IMR-90 (cell line): ENCODE data around the gene POU4F1. TPM values are rescaled to one million over a fixed set of nuclear protein-coding genes. Genes with fewer than 3 reads are reported as not detected.

ENCODE experiments used
- ATAC-seq: fragments of 200-7000 bp; cut with Tn5 transposase; 2 replicates; pipeline ENCODE4 v1.9.1; 2020; ENCODE audit warnings: low read depth, mild to moderate bottlenecking, moderate library complexity
- BruUV-seq: library from RNA; stranded (reverse); fragments of 400-500 nt; replicated peaks from 2 replicates; lab custom pipeline; 2021; lab: Mats Ljungman, UMichigan
- CTCF ChIA-PET: fragments of 300-600 bp; formaldehyde crosslinking; extraction: SDS; loops from one replicate; lab custom pipeline; 2021; ENCODE audit warnings: antibody characterized with exemption; lab: Yijun Ruan, JAX
- POLR2A ChIA-PET: fragments of 300-600 bp; sonication (Branson Sonifier 250); formaldehyde crosslinking; loops from one replicate; lab custom pipeline; 2022; ENCODE audit warnings: antibody characterized with exemption; ENCODE audit not compliant: unreplicated experiment; lab: Charles Lee
- DNase-seq: peaks from one replicate; pipeline ENCODE4 v3.0.0; 2013
- H2AFZ ChIP-seq: replicated peaks from 2 replicates; pipeline ENCODE3; 2013; ENCODE audit warnings: low read length, mild to moderate bottlenecking; ENCODE audit not compliant: poor library complexity
- H2AK5ac ChIP-seq: 2 replicates; pipeline ENCODE4 v1.6.1; 2013; ENCODE audit warnings: low read depth, low read length, inconsistent platforms
- H2AK9ac ChIP-seq: replicated peaks from 2 replicates; pipeline ENCODE3; 2013; ENCODE audit warnings: mild to moderate bottlenecking, low read depth, low read length, moderate library complexity; ENCODE audit not compliant: poor library complexity
- H2BK120ac ChIP-seq: 2 replicates; pipeline ENCODE4 v1.6.1; 2013; ENCODE audit warnings: low read depth, low read length, inconsistent platforms
- H2BK15ac ChIP-seq: 3 replicates; pipeline ENCODE4 v1.6.1; 2013; ENCODE audit warnings: low read depth, low read length, inconsistent platforms
- H2BK20ac ChIP-seq: 2 replicates; pipeline ENCODE4 v1.6.1; 2013; ENCODE audit warnings: low read depth, mild to moderate bottlenecking, inconsistent platforms, low read length, moderate library complexity
- H2BK5ac ChIP-seq: 2 replicates; pipeline ENCODE4 v1.6.1; 2013; ENCODE audit warnings: mild to moderate bottlenecking, low read depth, low read length, inconsistent platforms; ENCODE audit not compliant: poor library complexity, severe bottlenecking
- H3K14ac ChIP-seq: replicated peaks from 2 replicates; pipeline ENCODE4 v1.6.1; 2013; ENCODE audit warnings: low read depth, low read length, inconsistent platforms
- H3K18ac ChIP-seq: 2 replicates; pipeline ENCODE4 v1.6.1; 2013; ENCODE audit warnings: low read depth, low read length, control low read depth
- H3K23ac ChIP-seq: 2 replicates; pipeline ENCODE4 v1.6.1; 2013; ENCODE audit warnings: low read depth, low read length, inconsistent platforms
- H3K27ac ChIP-seq: 2 replicates; pipeline ENCODE4 v1.5.1; 2013; ENCODE audit warnings: mild to moderate bottlenecking, control low read depth, low read length; ENCODE audit not compliant: insufficient read depth
- H3K27me3 ChIP-seq: 2 replicates; pipeline ENCODE4 v1.6.1; 2013; ENCODE audit warnings: low read length; ENCODE audit not compliant: control insufficient read depth, insufficient read depth
- H3K36me3 ChIP-seq: 2 replicates; pipeline ENCODE4 v1.6.1; 2013; ENCODE audit warnings: low read length, mixed read lengths; ENCODE audit not compliant: control insufficient read depth, insufficient read depth
- H3K4ac ChIP-seq: 2 replicates; pipeline ENCODE4 v1.6.1; 2013; ENCODE audit warnings: low read depth, low read length, inconsistent platforms
- H3K4me1 ChIP-seq: 2 replicates; pipeline ENCODE4 v1.6.1; 2013; ENCODE audit warnings: low read length, mixed read lengths; ENCODE audit not compliant: control insufficient read depth, insufficient read depth
- H3K4me2 ChIP-seq: 2 replicates; pipeline ENCODE4 v1.6.1; 2013; ENCODE audit warnings: low read depth, mild to moderate bottlenecking, control low read depth, low read length, moderate library complexity
- H3K4me3 ChIP-seq: 2 replicates; pipeline ENCODE4 v1.5.1; 2013; ENCODE audit warnings: low read depth, mild to moderate bottlenecking, control low read depth, low read length, moderate library complexity; ENCODE audit not compliant: insufficient read depth
- H3K56ac ChIP-seq: 2 replicates; pipeline ENCODE4 v1.6.1; 2013; ENCODE audit warnings: low read length, inconsistent platforms; ENCODE audit not compliant: insufficient read depth; ENCODE audit errors: extremely low read depth
- H3K79me1 ChIP-seq, 2 experiments: 2 replicates each; pipeline ENCODE4 v1.6.1; 2013; ENCODE audit warnings: low read length in 2 of 2, inconsistent platforms in 1 of 2, low read depth in 1 of 2
- H3K9ac ChIP-seq: 2 replicates; pipeline ENCODE4 v1.6.1; 2013; ENCODE audit warnings: low read depth, low read length, control low read depth
- H3K9me1 ChIP-seq: 2 replicates; pipeline ENCODE4 v1.6.1; 2013; ENCODE audit warnings: low read length, inconsistent platforms; ENCODE audit not compliant: insufficient read depth
- H3K9me3 ChIP-seq: 2 replicates; pipeline ENCODE4 v1.6.1; 2013; ENCODE audit warnings: low read length; ENCODE audit not compliant: control insufficient read depth, insufficient read depth
- H4K20me1 ChIP-seq: 2 replicates; pipeline ENCODE4 v1.6.1; 2013; ENCODE audit warnings: low read length, inconsistent platforms; ENCODE audit not compliant: insufficient read depth
- H4K5ac ChIP-seq: 2 replicates; pipeline ENCODE4 v1.6.1; 2013; ENCODE audit warnings: mild to moderate bottlenecking, low read depth, low read length, control low read depth
- H4K8ac ChIP-seq, 2 experiments: 2 replicates each; pipeline ENCODE4 v1.6.1; 2013; ENCODE audit warnings: low read depth in 2 of 2, low read length in 2 of 2, control low read depth in 1 of 2, inconsistent platforms in 1 of 2
- H4K91ac ChIP-seq: 2 replicates; pipeline ENCODE4 v1.6.1; 2013; ENCODE audit warnings: low read depth, low read length, inconsistent platforms; ENCODE audit not compliant: insufficient read depth
- BHLHE40 ChIP-seq: fragments of 150-350 bp; IDR thresholded peaks from 2 replicates; pipeline ENCODE4 v1.6.1; 2016; ENCODE audit warnings: mild to moderate bottlenecking, low read depth, low read length
- CEBPB ChIP-seq: IDR thresholded peaks from 2 replicates; pipeline ENCODE4 v1.6.1; 2012; ENCODE audit warnings: low read depth, low read length, improper control_type of control experiment
- CHD1 ChIP-seq: IDR thresholded peaks from 2 replicates; pipeline ENCODE4 v1.6.1; 2012; ENCODE audit warnings: low read depth, low read length, improper control_type of control experiment
- FOS ChIP-seq: fragments of 150-350 bp; IDR thresholded peaks from 2 replicates; pipeline ENCODE4 v1.6.1; 2016; ENCODE audit warnings: low read depth, low read length
- MAFK ChIP-seq: IDR thresholded peaks from 2 replicates; pipeline ENCODE4 v1.6.1; 2012; ENCODE audit warnings: low read depth, low read length, improper control_type of control experiment
- MAZ ChIP-seq: IDR thresholded peaks from 2 replicates; pipeline ENCODE4 v1.6.1; 2012; ENCODE audit warnings: low read depth, mild to moderate bottlenecking, low read length, improper control_type of control experiment, moderate library complexity, borderline replicate concordance
- MXI1 ChIP-seq: IDR thresholded peaks from 2 replicates; pipeline ENCODE4 v1.6.1; 2012; ENCODE audit warnings: low read depth, mild to moderate bottlenecking, low read length, moderate library complexity, borderline replicate concordance
- NFE2L2 ChIP-seq: fragments of 150-350 bp; IDR thresholded peaks from 2 replicates; pipeline ENCODE4 v1.6.1; 2016; ENCODE audit warnings: low read depth, mild to moderate bottlenecking, low read length
- POLR2A ChIP-seq: IDR thresholded peaks from 2 replicates; pipeline ENCODE4 v1.6.1; 2012; ENCODE audit warnings: mild to moderate bottlenecking, low read depth, low read length
- RAD21 ChIP-seq: IDR thresholded peaks from 2 replicates; pipeline ENCODE4 v1.6.1; 2012; ENCODE audit warnings: low read length, improper control_type of control experiment
- RCOR1 ChIP-seq: IDR thresholded peaks from 2 replicates; pipeline ENCODE4 v1.6.1; 2012; ENCODE audit warnings: mild to moderate bottlenecking, low read length, improper control_type of control experiment; ENCODE audit not compliant: insufficient replicate concordance
- RFX5 ChIP-seq: IDR thresholded peaks from 2 replicates; pipeline ENCODE4 v1.8.0; 2012; ENCODE audit warnings: low read depth, mild to moderate bottlenecking, low read length, moderate library complexity
- SMC3 ChIP-seq: fragments of 150-350 bp; IDR thresholded peaks from 2 replicates; pipeline ENCODE4 v1.6.1; 2016; ENCODE audit warnings: low read depth, mild to moderate bottlenecking, antibody characterized with exemption, low read length, moderate library complexity
- WGBS, 2 experiments: methylation state at CpG; one replicate each; pipeline versions ENCODE4 v1.1.5 to v1.1.7; 2013; ENCODE audit warnings: missing lambda C conversion rate in 2 of 2; ENCODE audit not compliant: insufficient read length in 1 of 2; ENCODE audit errors: extremely low coverage in 2 of 2; 5-methylcytosine and 5-hydroxymethylcytosine counted together
- dilution Hi-C: fragments of 300-500 bp; cut with HindIII; formaldehyde crosslinking; loops from one replicate; pipeline ENCODE4 v1.14.3; 2018; ENCODE audit warnings: low sequenced_read_pairs; ENCODE audit not compliant: unreplicated experiment
- in situ Hi-C: fragments of 300-500 bp; cut with MboI; formaldehyde crosslinking; loops from 3 replicates; pipeline ENCODE4 v1.14.3; 2019; ENCODE audit warnings: low sequenced_read_pairs, inconsistent platforms, mixed read lengths
- intact Hi-C: fragments of 100-400 bp; cut with micrococcal nuclease; formaldehyde crosslinking; loops from 2 replicates; pipeline ENCODE4 v1.10.0; 2022
- polyA plus RNA-seq, 3 experiments: library from polyadenylated mRNA; depleted of rRNA; stranded (reverse); fragments of >200 nt; gene quantifications; 2 replicates each; pipeline ENCODE4 v1.2.3, GENCODE V29; 2012; ENCODE audit warnings: low replicate concordance in 1 of 3
- total RNA-seq: library from RNA; depleted of rRNA; stranded (reverse); fragments of >200 nt; gene quantifications from 2 replicates; pipeline ENCODE4 v1.2.3, GENCODE V29; 2012
- TF ChIP-seq, protein P1 (sequence below): fragments of 150-350 bp; IDR thresholded peaks from 2 replicates; pipeline ENCODE4 v1.6.1; 2016; ENCODE audit warnings: low read depth, mild to moderate bottlenecking, low read length, moderate library complexity, borderline replicate concordance
- TF ChIP-seq, protein P2 (sequence below): conservative IDR thresholded peaks from 2 replicates; pipeline ENCODE4 v1.5.1; 2012; ENCODE audit warnings: mild to moderate bottlenecking, low read depth, low read length, improper control_type of control experiment
- TF ChIP-seq, protein P3 (sequence below): fragments of 150-350 bp; IDR thresholded peaks from 2 replicates; pipeline ENCODE4 v1.6.1; 2017; ENCODE audit warnings: mild to moderate bottlenecking, antibody characterized with exemption, low read length, low read depth

Gene POU4F1
- total and polyA plus RNA-seq, 2 of the 4 experiments (the other 2 are of a cell fraction) = 0.02 TPM; not detected in 1

DNA sequence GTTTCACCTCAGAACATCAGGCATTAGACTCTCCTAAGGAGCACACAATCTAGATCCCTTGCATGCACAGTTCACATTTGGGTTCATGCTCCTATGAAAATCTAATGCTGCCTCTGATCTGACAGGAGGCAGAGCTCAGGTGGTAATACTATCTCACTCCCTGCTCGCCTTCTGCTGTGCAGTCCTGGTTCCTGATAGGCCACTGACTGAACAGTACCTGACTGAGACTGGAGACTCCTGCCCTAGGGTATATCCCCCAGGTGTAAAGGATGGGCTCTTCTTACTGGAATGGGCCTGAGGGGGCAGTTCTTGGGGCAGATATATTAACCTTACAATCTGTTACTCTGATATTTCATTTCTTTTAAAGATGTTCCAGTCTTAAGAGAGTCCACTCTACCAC lies 49.3 kb upstream of the POU4F1 start:
- DNase-seq (no peak), ATAC-seq (no peak)
- Histone ChIP-seq H4K5ac (no peak overlapping the region), H3K4ac (no peak overlapping the region), H3K27ac (no peak overlapping the region), H4K8ac (no peak overlapping the region), H3K9me1 (no peaks in the 10 kb centered on the region), H2BK120ac (no peak overlapping the region), H2AK9ac (no peak overlapping the region), H3K9me3 (no peaks in the 10 kb centered on the region), H3K18ac (no peak overlapping the region), H4K20me1 (peaks cover 22% of the 10 kb centered on the region), H3K14ac (no peak overlapping the region), H2AFZ (no peak overlapping the region), H3K79me1 (peaks cover 20 to 58% of the 10 kb centered on the region in 2 experiments), H3K23ac (no peak overlapping the region), H3K9ac (no peak overlapping the region), H2BK15ac (no peak overlapping the region), H2BK5ac (no peak overlapping the region), H3K4me3 (no peak overlapping the region), H3K4me1 (peaks cover under 1% of the 10 kb centered on the region; the same call in 1 of the 2 replicates), H4K91ac (no peak overlapping the region), H3K56ac (no peak overlapping the region), H3K4me2 (no peak overlapping the region), H2BK20ac (no peak overlapping the region), H3K36me3 (no peaks in the 10 kb centered on the region), H2AK5ac (no peak overlapping the region), H3K27me3 (no peaks in the 10 kb centered on the region)
- POLR2A ChIA-PET = no interaction called here
- TF ChIP-seq RFX5 (no peak), RCOR1 (no peak), CEBPB (no peak), FOS (no peak), RAD21 (no peak), MAZ (no peak), MAFK (no peak), CHD1 (no peak), NFE2L2 (no peak), BHLHE40 (no peak), MXI1 (no peak), SMC3 (no peak), POLR2A (no peak)
- TF ChIP-seq, protein P1, sequence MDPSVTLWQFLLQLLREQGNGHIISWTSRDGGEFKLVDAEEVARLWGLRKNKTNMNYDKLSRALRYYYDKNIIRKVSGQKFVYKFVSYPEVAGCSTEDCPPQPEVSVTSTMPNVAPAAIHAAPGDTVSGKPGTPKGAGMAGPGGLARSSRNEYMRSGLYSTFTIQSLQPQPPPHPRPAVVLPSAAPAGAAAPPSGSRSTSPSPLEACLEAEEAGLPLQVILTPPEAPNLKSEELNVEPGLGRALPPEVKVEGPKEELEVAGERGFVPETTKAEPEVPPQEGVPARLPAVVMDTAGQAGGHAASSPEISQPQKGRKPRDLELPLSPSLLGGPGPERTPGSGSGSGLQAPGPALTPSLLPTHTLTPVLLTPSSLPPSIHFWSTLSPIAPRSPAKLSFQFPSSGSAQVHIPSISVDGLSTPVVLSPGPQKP = no peak
- TF ChIP-seq, protein P2, sequence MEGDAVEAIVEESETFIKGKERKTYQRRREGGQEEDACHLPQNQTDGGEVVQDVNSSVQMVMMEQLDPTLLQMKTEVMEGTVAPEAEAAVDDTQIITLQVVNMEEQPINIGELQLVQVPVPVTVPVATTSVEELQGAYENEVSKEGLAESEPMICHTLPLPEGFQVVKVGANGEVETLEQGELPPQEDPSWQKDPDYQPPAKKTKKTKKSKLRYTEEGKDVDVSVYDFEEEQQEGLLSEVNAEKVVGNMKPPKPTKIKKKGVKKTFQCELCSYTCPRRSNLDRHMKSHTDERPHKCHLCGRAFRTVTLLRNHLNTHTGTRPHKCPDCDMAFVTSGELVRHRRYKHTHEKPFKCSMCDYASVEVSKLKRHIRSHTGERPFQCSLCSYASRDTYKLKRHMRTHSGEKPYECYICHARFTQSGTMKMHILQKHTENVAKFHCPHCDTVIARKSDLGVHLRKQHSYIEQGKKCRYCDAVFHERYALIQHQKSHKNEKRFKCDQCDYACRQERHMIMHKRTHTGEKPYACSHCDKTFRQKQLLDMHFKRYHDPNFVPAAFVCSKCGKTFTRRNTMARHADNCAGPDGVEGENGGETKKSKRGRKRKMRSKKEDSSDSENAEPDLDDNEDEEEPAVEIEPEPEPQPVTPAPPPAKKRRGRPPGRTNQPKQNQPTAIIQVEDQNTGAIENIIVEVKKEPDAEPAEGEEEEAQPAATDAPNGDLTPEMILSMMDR = no peak
- TF ChIP-seq, protein P3, sequence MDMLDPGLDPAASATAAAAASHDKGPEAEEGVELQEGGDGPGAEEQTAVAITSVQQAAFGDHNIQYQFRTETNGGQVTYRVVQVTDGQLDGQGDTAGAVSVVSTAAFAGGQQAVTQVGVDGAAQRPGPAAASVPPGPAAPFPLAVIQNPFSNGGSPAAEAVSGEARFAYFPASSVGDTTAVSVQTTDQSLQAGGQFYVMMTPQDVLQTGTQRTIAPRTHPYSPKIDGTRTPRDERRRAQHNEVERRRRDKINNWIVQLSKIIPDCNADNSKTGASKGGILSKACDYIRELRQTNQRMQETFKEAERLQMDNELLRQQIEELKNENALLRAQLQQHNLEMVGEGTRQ = no peak
- in situ Hi-C loops = no loop called here
- no TSS peak for BruUV-seq
- CTCF ChIA-PET = no interaction called here
- no CpG with 5 or more reads among the region's 1 CpG for WGBS, 2 experiments
- intact Hi-C loops = no loop called here
- dilution Hi-C loops = no loop called here
